Heart left ventricle (tissue), 16 donors: ENCODE data around the gene VWC2L. TPM values are rescaled to one million over a fixed set of nuclear protein-coding genes. Genes with fewer than 3 reads are reported as not detected.

Experiments used
- ATAC-seq, 4 donors: fragments of 200-7000 bp; cut with Tn5 transposase; one replicate each; pipeline ENCODE4 v1.9.1; 2020 to 2022; ENCODE audit warnings: moderate library complexity in 4 of 4, mild to moderate bottlenecking in 3 of 4, moderate number of reproducible peaks in 1 of 4
- DNase-seq, 5 donors: peaks; one replicate each; pipeline ENCODE4 v3.0.0-alpha.2; 2020
- H3K27ac ChIP-seq, 12 donors: fragments of 200-600 bp; sonication (generic) in 4 of 12; one replicate each; pipeline versions ENCODE4 v1.5.0 to v1.8.0; 2016 to 2022; ENCODE audit warnings: mild to moderate bottlenecking in 2 of 12
- H3K27me3 ChIP-seq, 9 donors: fragments of 200-600 bp; sonication (generic) in 2 of 9; one replicate each; pipeline versions ENCODE4 v1.5.1 to v1.8.0; 2016 to 2022; ENCODE audit warnings: mild to moderate bottlenecking in 3 of 9
- H3K36me3 ChIP-seq, 9 donors: fragments of 200-600 bp; sonication (generic) in 2 of 9; one replicate each; pipeline versions ENCODE4 v1.5.0 to v1.8.0; 2018 to 2022; ENCODE audit warnings: mild to moderate bottlenecking in 2 of 9
- H3K4me1 ChIP-seq, 12 donors: fragments of 200-600 bp; sonication (generic) in 4 of 12; one replicate each; pipeline versions ENCODE4 v1.5.0 to v1.8.0; 2016 to 2022; ENCODE audit warnings: mild to moderate bottlenecking in 3 of 12
- H3K4me3 ChIP-seq, 12 donors: fragments of 200-600 bp; sonication (generic) in 4 of 12; one replicate each; pipeline versions ENCODE4 v1.5.0 to v1.8.0; 2017 to 2022; ENCODE audit warnings: mild to moderate bottlenecking in 9 of 12, moderate library complexity in 4 of 12
- H3K9me3 ChIP-seq, 12 donors: fragments of 200-600 bp; sonication (generic) in 4 of 12; one replicate each; pipeline versions ENCODE4 v1.5.0 to v1.8.0; 2016 to 2022; ENCODE audit warnings: mild to moderate bottlenecking in 1 of 12
- CTCF ChIP-seq, 12 donors: fragments of 200-600 bp; sonication (generic) in 4 of 12; IDR thresholded peaks; one replicate each; pipeline versions ENCODE4 v1.5.0 to v1.8.0; 2018 to 2022; ENCODE audit warnings: antibody characterized with exemption in 12 of 12, mild to moderate bottlenecking in 5 of 12
- POLR2A ChIP-seq, 2 donors: fragments of 450-650 bp; IDR thresholded peaks; one replicate each; pipeline ENCODE4 v1.6.1; 2017; ENCODE audit warnings: antibody characterized with exemption in 2 of 2, mild to moderate bottlenecking in 2 of 2, moderate library complexity in 2 of 2
- WGBS, 4 donors: extraction: QIAGEN DNeasy Blood & Tissue Kit in 2 of 4; methylation state at CpG; one replicate each; pipeline versions ENCODE4 v1.1.5 to v1.1.7; 2013 to 2018; 5-methylcytosine and 5-hydroxymethylcytosine counted together
- intact Hi-C, 10 donors: fragments of 100-400 bp; cut with DNase I; formaldehyde crosslinking; loops; one replicate each; pipeline versions ENCODE4 v1.11.1 to v1.14.2; 2022
- polyA plus RNA-seq, 2 donors: library from polyadenylated mRNA; stranded (reverse); fragments of 200-250 nt; gene quantifications; one replicate each; pipeline ENCODE4 v1.2.3, GENCODE V29; 2013
- total RNA-seq, 9 donors: library from RNA; depleted of rRNA in 2 of 9; stranded (reverse); fragments of >200 nt in 2 of 9; fragmentation: NEBNext Ultra II Directional in 3 of 9; extraction: Animal tissue kit (Norgen Biotek cat#: 25700) in 3 of 9; gene quantifications; one replicate each; pipeline versions ENCODE4 v1.1.0 to v1.2.4, GENCODE V29; 2016 to 2023
- donor health status: ischemic (EF 13 %, LVEDD 7.1; RV severe dilation, severe dysfunction).
- donor health status: healthy with polysubstance abuse.
- donor health status: DM: no; HTN: yes; CAD: no.
- donor health status: DM: no; HTN: no; CAD: no.
- donor health status: ischemic (EF 25% LVEDD 6.9; RV normal size, moderate dysfunction).
- donor health status: ischemic (EF 25% LVEDD 5.7; RV mildly dilated, moderate dysfunction).
- donor health status: healthy.
- donor health status: DM: yes; HTN: yes; CAD: no.
- donor health status: ischemic (EF 35%, LVEDD 5.7; RV mildly dilated, moderate dysfunction).
- donor health status: nonischemic (EF 11% LVEDD 7.7; RV severe dilation, severe dysfunction).
- donor health status: DM: yes; HTN: yes; CAD: no.
- donor health status: PGD.
- donor health status: ischemic (EF 29% LVEDD 5.4; RV normal size, mild dysfunction).
- donor health status: nonischemic (EF 23%, LVEDD 6.1; RV moderate dilation, normal function).

Gene VWC2L
- total and polyA plus RNA-seq, 11 donors, result 0.13 TPM; not detected in 10

- TF ChIP-seq POLR2A (IDR thresholded peaks at IDR 0.05) (no peak), CTCF (IDR thresholded peaks at IDR 0.05) (no peak)
- Histone ChIP-seq H3K4me3 (no peak overlapping the region), H3K9me3 (no peaks in the 10 kb centered on the region), H3K27me3 (no peaks in the 10 kb centered on the region), H3K4me1 (no peaks in the 10 kb centered on the region), H3K27ac (no peak overlapping the region), H3K36me3 (no peaks in the 10 kb centered on the region)
- intact Hi-C loops, result no loop called here
- DNase-seq (no peak), ATAC-seq (no peak)
- 79 to 82% (median 81%) methylated on average over 4 of the region's 4 CpGs for WGBS, 4 donors
These were observed 196.2 kb downstream of the VWC2L start for GRCh38 chr2:214607051-214607450.

- intact Hi-C loops, result no loop called here
- H3K4me1 ChIP-seq, result no peaks in the 10 kb centered on the region
- H3K4me3 ChIP-seq, result no peak overlapping the region
- DNase-seq (no peak), ATAC-seq (no peak)
- no peaks in the 10 kb centered on the region for H3K36me3 ChIP-seq
- peaks cover 0 to 3% (median 0%) of the 10 kb centered on the region in 12 donors for H3K9me3 ChIP-seq
- TF ChIP-seq CTCF (IDR thresholded peaks at IDR 0.05), result no peak
- TF ChIP-seq POLR2A (IDR thresholded peaks at IDR 0.05), result no peak
- 49 to 79% (median 64%) methylated on average over 1 of the region's 1 CpG for WGBS, 4 donors
- no peak overlapping the region for H3K27ac ChIP-seq
- H3K27me3 ChIP-seq, result no peaks in the 10 kb centered on the region
These were observed 200.2 kb downstream of the VWC2L start for GRCh38 chr2:214611015-214611414.

- WGBS, 4 donors, result 50 to 71% (median 59%) methylated on average over 3 of the region's 3 CpGs
- no peak overlapping the region for H3K4me3 ChIP-seq
- intact Hi-C loops, result no loop called here
- H3K4me1 ChIP-seq, result no peaks in the 10 kb centered on the region
- ATAC-seq (no peak), DNase-seq (no peak)
- H3K27me3 ChIP-seq, result no peaks in the 10 kb centered on the region
- TF ChIP-seq CTCF (IDR thresholded peaks at IDR 0.05), result no peak
- no peak overlapping the region for H3K27ac ChIP-seq
- no peaks in the 10 kb centered on the region for H3K9me3 ChIP-seq
- no peaks in the 10 kb centered on the region for H3K36me3 ChIP-seq
These were observed 213.4 kb downstream of the VWC2L start for GRCh38 chr2:214624166-214624760.

- ATAC-seq, result no peak
- no peak overlapping the region for H3K27ac ChIP-seq
- H3K36me3 ChIP-seq, result no peaks in the 10 kb centered on the region
- H3K9me3 ChIP-seq, result no peaks in the 10 kb centered on the region
- TF ChIP-seq POLR2A (IDR thresholded peaks at IDR 0.05), result no peak
- H3K4me1 ChIP-seq, result no peaks in the 10 kb centered on the region
- no peak for DNase-seq
- intact Hi-C loops, result no loop called here
- H3K4me3 ChIP-seq, result no peak overlapping the region
- H3K27me3 ChIP-seq, result no peaks in the 10 kb centered on the region
- 69 to 74% (median 74%) methylated on average over 2 of the region's 2 CpGs for WGBS, 4 donors
These were observed 217.2 kb downstream of the VWC2L start for GRCh38 chr2:214628091-214628490.
